HepG2 (cell line): Measurements from ENCODE around the gene TIMM17B. TPM values are rescaled to one million over a fixed set of nuclear protein-coding genes. Genes with fewer than 3 reads are reported as not detected.

Experiments used
- polyA plus RNA-seq, 8 experiments: library from polyadenylated mRNA; depleted of rRNA in 3 of 8; stranded (reverse) in 7 of 8; unstranded in 1 of 8; fragments of >200 nt; fragmentation: Illumina TruSeq in 4 of 8; extraction: Trizol in 4 of 8; gene quantifications; 2 replicates each; pipeline versions ENCODE4 v1.2.1 to v1.2.3, GENCODE V29; 2011 to 2016; ENCODE audit warnings: low read depth in 4 of 8, missing spikeins in 1 of 8, mixed read lengths in 1 of 8; ENCODE audit not compliant: insufficient read depth in 1 of 8
- total RNA-seq, 5 experiments: library from RNA; depleted of rRNA; stranded (reverse); fragments of >200 nt; fragmentation: Illumina TruSeq; extraction: Trizol; gene quantifications; 2 replicates each; pipeline ENCODE4 v1.2.3, GENCODE V29; 2016; ENCODE audit warnings: low read depth in 1 of 5

The TIMM17B gene
- total and polyA plus RNA-seq, 2 of the 13 experiments (the other 11 are each of a cell fraction or from before 2014, with no cell fraction given), result 56.0 to 72.5 TPM

Other genes starting within 250 kb of the TIMM17B start
- gene WAS, start 214.0 kb downstream of the TIMM17B start, total RNA-seq (2016; rRNA removed; fragmentation: Illumina TruSeq; extraction: Trizol), result not detected in 2 replicates
- 0.11 and 0.18 TPM in 2 replicates for gene WAS, start 214.0 kb downstream of the TIMM17B start, polyA plus RNA-seq (2011; rRNA removed)
- gene SUV39H1, start 201.0 kb downstream of the TIMM17B start, total RNA-seq (2016; rRNA removed; fragmentation: Illumina TruSeq; extraction: Trizol), result 9.9 and 10.1 TPM in 2 replicates
- gene SUV39H1, start 201.0 kb downstream of the TIMM17B start, polyA plus RNA-seq (2011; rRNA removed), result 3.2 and 5.2 TPM in 2 replicates
- gene GLOD5, start 136.0 kb downstream of the TIMM17B start, total RNA-seq (2016; rRNA removed; fragmentation: Illumina TruSeq; extraction: Trizol), result 0.73 and 0.93 TPM in 2 replicates
- gene GLOD5, start 136.0 kb downstream of the TIMM17B start, polyA plus RNA-seq (2011; rRNA removed), result 1.3 and 1.5 TPM in 2 replicates
- 0.13 TPM in 1 of 2 replicates, not detected in the other for gene GATA1, start 111.2 kb downstream of the TIMM17B start, total RNA-seq (2016; rRNA removed; fragmentation: Illumina TruSeq; extraction: Trizol)
- gene GATA1, start 111.2 kb downstream of the TIMM17B start, polyA plus RNA-seq (2011; rRNA removed), result 0.05 TPM in 1 of 2 replicates, not detected in the other
- gene HDAC6, start 95.7 kb downstream of the TIMM17B start, total RNA-seq (2016; rRNA removed; fragmentation: Illumina TruSeq; extraction: Trizol), result 57.8 and 80.4 TPM in 2 replicates
- gene HDAC6, start 95.7 kb downstream of the TIMM17B start, polyA plus RNA-seq (2011; rRNA removed), result 93.6 and 113 TPM in 2 replicates
- gene ERAS, start 71.3 kb downstream of the TIMM17B start, total RNA-seq (2016; rRNA removed; fragmentation: Illumina TruSeq; extraction: Trizol), result 0.22 TPM in 1 of 2 replicates, not detected in the other
- 0.21 and 0.56 TPM in 2 replicates for gene ERAS, start 71.3 kb downstream of the TIMM17B start, polyA plus RNA-seq (2011; rRNA removed)
- 5.1 and 14.0 TPM in 2 replicates for gene PCSK1N, start 62.2 kb downstream of the TIMM17B start, total RNA-seq (2016; rRNA removed; fragmentation: Illumina TruSeq; extraction: Trizol)
- 4.5 and 7.0 TPM in 2 replicates for gene PCSK1N, start 62.2 kb downstream of the TIMM17B start, polyA plus RNA-seq (2011; rRNA removed)
- gene PQBP1, start 162 bp upstream of the TIMM17B start, total RNA-seq (2016; rRNA removed; fragmentation: Illumina TruSeq; extraction: Trizol), result 80.9 and 99.4 TPM in 2 replicates
- 58.1 and 66.9 TPM in 2 replicates for gene PQBP1, start 162 bp upstream of the TIMM17B start, polyA plus RNA-seq (2011; rRNA removed)
- 17.2 and 32.1 TPM in 2 replicates for gene SLC35A2, start 13.9 kb upstream of the TIMM17B start, total RNA-seq (2016; rRNA removed; fragmentation: Illumina TruSeq; extraction: Trizol)
- 40.8 and 46.4 TPM in 2 replicates for gene SLC35A2, start 13.9 kb upstream of the TIMM17B start, polyA plus RNA-seq (2011; rRNA removed)
- gene PIM2, start 21.3 kb upstream of the TIMM17B start, total RNA-seq (2016; rRNA removed; fragmentation: Illumina TruSeq; extraction: Trizol), result 13.0 and 14.4 TPM in 2 replicates
- gene PIM2, start 21.3 kb upstream of the TIMM17B start, polyA plus RNA-seq (2011; rRNA removed), result 15.8 and 17.4 TPM in 2 replicates
- gene OTUD5, start 59.8 kb upstream of the TIMM17B start, total RNA-seq (2016; rRNA removed; fragmentation: Illumina TruSeq; extraction: Trizol), result 16.9 and 18.4 TPM in 2 replicates
- 42.2 and 44.8 TPM in 2 replicates for gene OTUD5, start 59.8 kb upstream of the TIMM17B start, polyA plus RNA-seq (2011; rRNA removed)
- gene KCND1, start 74.1 kb upstream of the TIMM17B start, total RNA-seq (2016; rRNA removed; fragmentation: Illumina TruSeq; extraction: Trizol), result 0.07 TPM in 1 of 2 replicates, not detected in the other
- 0.30 and 1.1 TPM in 2 replicates for gene KCND1, start 74.1 kb upstream of the TIMM17B start, polyA plus RNA-seq (2011; rRNA removed)
- 15.0 and 16.1 TPM in 2 replicates for gene GRIPAP1, start 104.5 kb upstream of the TIMM17B start, total RNA-seq (2016; rRNA removed; fragmentation: Illumina TruSeq; extraction: Trizol)
- 22.6 and 24.7 TPM in 2 replicates for gene GRIPAP1, start 104.5 kb upstream of the TIMM17B start, polyA plus RNA-seq (2011; rRNA removed)
- 8.8 and 12.3 TPM in 2 replicates for gene TFE3, start 145.6 kb upstream of the TIMM17B start, total RNA-seq (2016; rRNA removed; fragmentation: Illumina TruSeq; extraction: Trizol)
- 8.3 and 13.1 TPM in 2 replicates for gene TFE3, start 145.6 kb upstream of the TIMM17B start, polyA plus RNA-seq (2011; rRNA removed)
- gene CCDC120, start 161.2 kb upstream of the TIMM17B start, total RNA-seq (2016; rRNA removed; fragmentation: Illumina TruSeq; extraction: Trizol), result 0.89 and 1.3 TPM in 2 replicates
- gene CCDC120, start 161.2 kb upstream of the TIMM17B start, polyA plus RNA-seq (2011; rRNA removed), result 3.2 and 3.7 TPM in 2 replicates
- 0.33 TPM in 1 of 2 replicates, not detected in the other for gene PRAF2, start 176.2 kb upstream of the TIMM17B start, total RNA-seq (2016; rRNA removed; fragmentation: Illumina TruSeq; extraction: Trizol)
- 2.6 and 4.3 TPM in 2 replicates for gene PRAF2, start 176.2 kb upstream of the TIMM17B start, polyA plus RNA-seq (2011; rRNA removed)
- 14.0 and 16.4 TPM in 2 replicates for gene WDR45, start 182.1 kb upstream of the TIMM17B start, total RNA-seq (2016; rRNA removed; fragmentation: Illumina TruSeq; extraction: Trizol)
- 65.5 and 91.1 TPM in 2 replicates for gene WDR45, start 182.1 kb upstream of the TIMM17B start, polyA plus RNA-seq (2011; rRNA removed)
- gene GPKOW, start 226.0 kb upstream of the TIMM17B start, total RNA-seq (2016; rRNA removed; fragmentation: Illumina TruSeq; extraction: Trizol), result 18.7 and 21.5 TPM in 2 replicates
- gene GPKOW, start 226.0 kb upstream of the TIMM17B start, polyA plus RNA-seq (2011; rRNA removed), result 22.6 and 26.2 TPM in 2 replicates